Astrocyte of the cerebellum (primary cell): ENCODE data around the gene PITX3.

Experiments used
- DNase-seq: peaks from one replicate; pipeline ENCODE4 v3.0.0-alpha.2; 2011; ENCODE audit warnings: low read depth
- H3K4me3 ChIP-seq: 2 replicates; pipeline ENCODE4 v1.5.1; 2011; ENCODE audit warnings: mild to moderate bottlenecking, low read depth, low read length, moderate library complexity
- in situ Hi-C: cut with HindIII; loops from 2 replicates; pipeline ENCODE4 v1.10.0; 2017; ENCODE audit warnings: low sequenced_read_pairs
- TF ChIP-seq, protein P1 (sequence below): IDR thresholded peaks from 2 replicates; pipeline ENCODE4 v1.5.1; 2012; ENCODE audit warnings: low read length, low read depth, moderate library complexity, mild to moderate bottlenecking; ENCODE audit errors: missing control alignments

PITX3 gene

GRCh38 chr10:102279104-102279503 is 37.8 kb upstream of the PITX3 start:
- in situ Hi-C loops, result no loop called here
- no peak overlapping the region for H3K4me3 ChIP-seq
- no peak for DNase-seq
- TF ChIP-seq, protein P1, sequence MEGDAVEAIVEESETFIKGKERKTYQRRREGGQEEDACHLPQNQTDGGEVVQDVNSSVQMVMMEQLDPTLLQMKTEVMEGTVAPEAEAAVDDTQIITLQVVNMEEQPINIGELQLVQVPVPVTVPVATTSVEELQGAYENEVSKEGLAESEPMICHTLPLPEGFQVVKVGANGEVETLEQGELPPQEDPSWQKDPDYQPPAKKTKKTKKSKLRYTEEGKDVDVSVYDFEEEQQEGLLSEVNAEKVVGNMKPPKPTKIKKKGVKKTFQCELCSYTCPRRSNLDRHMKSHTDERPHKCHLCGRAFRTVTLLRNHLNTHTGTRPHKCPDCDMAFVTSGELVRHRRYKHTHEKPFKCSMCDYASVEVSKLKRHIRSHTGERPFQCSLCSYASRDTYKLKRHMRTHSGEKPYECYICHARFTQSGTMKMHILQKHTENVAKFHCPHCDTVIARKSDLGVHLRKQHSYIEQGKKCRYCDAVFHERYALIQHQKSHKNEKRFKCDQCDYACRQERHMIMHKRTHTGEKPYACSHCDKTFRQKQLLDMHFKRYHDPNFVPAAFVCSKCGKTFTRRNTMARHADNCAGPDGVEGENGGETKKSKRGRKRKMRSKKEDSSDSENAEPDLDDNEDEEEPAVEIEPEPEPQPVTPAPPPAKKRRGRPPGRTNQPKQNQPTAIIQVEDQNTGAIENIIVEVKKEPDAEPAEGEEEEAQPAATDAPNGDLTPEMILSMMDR, result no peak

- DNase-seq, result no peak
- in situ Hi-C loops, result no loop called here
- H3K4me3 ChIP-seq, result no peak overlapping the region
- TF ChIP-seq, protein P1, result no peak
These were observed 34.0 kb upstream of the PITX3 start for GRCh38 chr10:102275343-102275742.

- H3K4me3 ChIP-seq, result no peak overlapping the region
- in situ Hi-C loops, result no loop called here
- no peak for DNase-seq
- TF ChIP-seq, protein P1, result no peak
These were observed 32.8 kb upstream of the PITX3 start for GRCh38 chr10:102274062-102274461.

DNA sequence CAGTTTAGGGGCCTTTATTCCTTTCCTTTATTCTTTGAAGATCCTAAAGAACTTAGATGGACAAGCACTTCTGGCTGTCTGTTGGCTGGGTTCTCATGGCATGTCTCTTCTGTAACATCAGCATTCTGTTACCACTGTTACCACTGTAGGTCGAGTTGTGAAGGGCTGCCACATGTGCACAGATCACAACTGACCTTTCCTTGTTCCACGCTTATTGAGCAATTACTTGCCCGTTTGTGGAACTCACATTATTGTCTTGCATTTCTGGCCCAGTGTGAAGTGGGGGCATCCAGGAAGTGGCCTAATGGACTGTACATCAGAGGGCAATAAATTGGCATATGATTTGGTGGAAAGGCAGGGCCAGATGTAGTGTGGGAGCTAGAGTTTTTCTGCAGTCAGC is 27.7 kb upstream of the PITX3 start:
- no peak overlapping the region for H3K4me3 ChIP-seq
- in situ Hi-C loops, result no loop called here
- TF ChIP-seq, protein P1, result no peak
- no peak for DNase-seq

- DNase-seq, result no peak
- in situ Hi-C loops, result no loop called here
- no peak overlapping the region for H3K4me3 ChIP-seq
- TF ChIP-seq, protein P1, result no peak
These were observed 27.1 kb upstream of the PITX3 start for GRCh38 chr10:102268375-102268888.

DNA sequence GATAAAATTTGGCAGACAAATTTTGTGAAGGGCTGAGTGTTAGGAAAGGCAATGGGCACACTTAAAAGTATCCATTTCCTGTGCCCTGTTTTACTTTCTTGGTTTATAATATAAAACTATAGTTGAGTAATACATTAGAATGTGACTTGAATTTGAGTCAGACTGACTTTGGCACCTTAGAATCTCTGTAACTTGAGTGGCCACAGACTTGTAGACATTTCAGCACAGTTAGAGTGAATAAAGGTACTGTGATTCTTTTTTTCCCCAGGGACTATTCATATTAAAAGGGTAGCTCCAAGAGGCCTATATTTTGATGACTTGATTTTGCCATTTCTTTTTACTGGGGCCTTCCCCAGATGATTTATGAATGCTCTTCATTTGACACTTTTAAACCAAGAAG is 26.4 kb upstream of the PITX3 start:
- in situ Hi-C loops, result no loop called here
- TF ChIP-seq, protein P1, result no peak
- DNase-seq, result no peak
- H3K4me3 ChIP-seq, result no peak overlapping the region

GRCh38 chr10:102266670-102267069 is 25.4 kb upstream of the PITX3 start:
- TF ChIP-seq, protein P1, result no peak
- no peak overlapping the region for H3K4me3 ChIP-seq
- in situ Hi-C loops, result no loop called here
- DNase-seq, result no peak
